Neural progenitor cell (in vitro differentiated cells): Measurements from ENCODE around the gene TOMM20L.

Experiments used
- EZH2phosphoT487 ChIP-seq: fragments of 200-600 bp; sonication (generic); IDR thresholded peaks from 2 replicates; pipeline ENCODE4 v1.6.1; 2017; ENCODE audit warnings: antibody characterized with exemption
- TF ChIP-seq, protein P1 (sequence below): fragments of 200-600 bp; sonication (generic); IDR thresholded peaks from 2 replicates; pipeline ENCODE4 v1.5.1; 2017; ENCODE audit warnings: antibody characterized with exemption, mild to moderate bottlenecking

DNA sequence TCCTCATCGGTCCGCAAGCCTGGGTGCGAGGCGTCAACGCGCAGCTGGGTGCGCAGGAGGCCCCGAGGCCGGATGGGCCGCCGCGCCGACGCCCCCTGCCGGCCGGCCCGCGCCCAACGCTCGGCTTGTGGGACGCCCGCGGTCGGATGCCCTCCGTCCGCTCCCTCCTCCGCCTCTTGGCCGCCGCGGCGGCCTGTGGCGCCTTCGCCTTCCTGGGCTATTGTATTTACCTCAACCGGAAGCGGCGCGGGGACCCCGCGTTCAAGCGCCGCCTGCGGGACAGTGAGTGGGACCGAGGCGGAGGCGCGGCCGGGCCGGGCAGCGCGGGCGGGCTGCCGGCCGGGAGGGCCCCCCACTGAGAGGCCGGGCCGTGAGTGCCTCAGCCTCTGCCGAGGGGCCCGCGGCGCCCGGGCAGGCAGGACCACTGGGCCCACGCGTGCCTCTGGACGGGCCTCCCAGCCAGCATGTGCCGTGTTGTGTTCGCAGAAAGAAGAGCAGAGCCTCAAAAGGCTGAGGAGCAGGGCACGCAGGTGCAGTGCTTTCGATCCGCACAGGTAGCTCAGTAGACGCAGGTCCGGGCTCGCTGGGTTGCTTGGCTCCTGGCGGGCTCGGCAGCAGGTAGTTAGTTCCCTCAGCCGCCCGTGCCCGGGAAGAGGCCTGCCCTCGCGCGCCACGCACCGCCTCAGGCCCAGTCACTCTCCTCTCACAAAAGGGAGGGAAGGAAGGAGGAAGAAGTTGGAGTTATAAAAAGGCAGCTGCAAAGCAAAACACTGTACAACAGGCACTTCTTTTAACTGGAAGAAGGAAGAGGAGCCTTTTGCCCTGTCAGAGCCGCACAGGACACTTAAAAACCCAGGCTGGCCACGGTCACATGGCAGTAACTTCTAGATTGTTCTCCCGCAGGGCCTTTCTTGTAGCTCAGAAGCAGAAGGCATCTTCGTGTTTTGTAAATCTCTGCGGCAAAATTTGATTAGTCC is at the start of gene TOMM20L:
- TF ChIP-seq, protein P1, sequence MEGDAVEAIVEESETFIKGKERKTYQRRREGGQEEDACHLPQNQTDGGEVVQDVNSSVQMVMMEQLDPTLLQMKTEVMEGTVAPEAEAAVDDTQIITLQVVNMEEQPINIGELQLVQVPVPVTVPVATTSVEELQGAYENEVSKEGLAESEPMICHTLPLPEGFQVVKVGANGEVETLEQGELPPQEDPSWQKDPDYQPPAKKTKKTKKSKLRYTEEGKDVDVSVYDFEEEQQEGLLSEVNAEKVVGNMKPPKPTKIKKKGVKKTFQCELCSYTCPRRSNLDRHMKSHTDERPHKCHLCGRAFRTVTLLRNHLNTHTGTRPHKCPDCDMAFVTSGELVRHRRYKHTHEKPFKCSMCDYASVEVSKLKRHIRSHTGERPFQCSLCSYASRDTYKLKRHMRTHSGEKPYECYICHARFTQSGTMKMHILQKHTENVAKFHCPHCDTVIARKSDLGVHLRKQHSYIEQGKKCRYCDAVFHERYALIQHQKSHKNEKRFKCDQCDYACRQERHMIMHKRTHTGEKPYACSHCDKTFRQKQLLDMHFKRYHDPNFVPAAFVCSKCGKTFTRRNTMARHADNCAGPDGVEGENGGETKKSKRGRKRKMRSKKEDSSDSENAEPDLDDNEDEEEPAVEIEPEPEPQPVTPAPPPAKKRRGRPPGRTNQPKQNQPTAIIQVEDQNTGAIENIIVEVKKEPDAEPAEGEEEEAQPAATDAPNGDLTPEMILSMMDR = peak; percentile 90
- no peak for TF ChIP-seq EZH2phosphoT487
